Glutamatergic neuron (in vitro differentiated cells): ENCODE data around the gene SASH1. TPM values are rescaled to one million over a fixed set of nuclear protein-coding genes. Genes with fewer than 3 reads are reported as not detected.
"Not testable (repeated sequence)": the region's sequence is repeated elsewhere in the genome, so short reads cannot be mapped to it uniquely, and the experiment has no call there.

Source experiments
- DNase-seq: peaks from one replicate; pipeline ENCODE4 v3.0.0; 2022
- H3K27ac Mint-ChIP-seq: one replicate; pipeline ENCODE4 v1.8.0; 2020; ENCODE audit warnings: mild to moderate bottlenecking, mixed read lengths, inconsistent platforms; ENCODE audit not compliant: unreplicated experiment
- H3K27me3 Mint-ChIP-seq: one replicate; pipeline ENCODE4 v1.8.0; 2020; ENCODE audit warnings: mild to moderate bottlenecking, moderate library complexity, mixed read lengths, inconsistent platforms; ENCODE audit not compliant: unreplicated experiment
- H3K36me3 Mint-ChIP-seq: one replicate; pipeline ENCODE4 v1.8.0; 2020; ENCODE audit warnings: mild to moderate bottlenecking, mixed read lengths, inconsistent platforms; ENCODE audit not compliant: unreplicated experiment
- H3K4me1 Mint-ChIP-seq: one replicate; pipeline ENCODE4 v1.8.0; 2020; ENCODE audit warnings: mild to moderate bottlenecking, low read depth, mixed read lengths, inconsistent platforms; ENCODE audit not compliant: unreplicated experiment
- H3K4me3 Mint-ChIP-seq: one replicate; pipeline ENCODE4 v1.8.0; 2020; ENCODE audit warnings: mild to moderate bottlenecking, mixed read lengths, inconsistent platforms; ENCODE audit not compliant: unreplicated experiment
- H3K9me3 Mint-ChIP-seq: one replicate; pipeline ENCODE4 v1.8.0; 2020; ENCODE audit warnings: mild to moderate bottlenecking, moderate library complexity, mixed read lengths, inconsistent platforms; ENCODE audit not compliant: unreplicated experiment
- total RNA-seq: library from RNA; stranded (reverse); fragmentation: NEBNext Ultra II Directional; extraction: Animal tissue kit (Norgen Biotek cat#: 25700); gene quantifications from one replicate; pipeline ENCODE4 v1.2.1, GENCODE V29; 2021; ENCODE audit not compliant: unreplicated experiment
- TF ChIP-seq, protein P1 (sequence below): fragments of 200-600 bp; sonication (generic); IDR thresholded peaks from one replicate; pipeline ENCODE4 v1.5.0; 2021; ENCODE audit not compliant: partially characterized antibody, unreplicated experiment

The SASH1 gene
- total RNA-seq, 1 donor from 2014 or later, result 5.0 TPM

DNA sequence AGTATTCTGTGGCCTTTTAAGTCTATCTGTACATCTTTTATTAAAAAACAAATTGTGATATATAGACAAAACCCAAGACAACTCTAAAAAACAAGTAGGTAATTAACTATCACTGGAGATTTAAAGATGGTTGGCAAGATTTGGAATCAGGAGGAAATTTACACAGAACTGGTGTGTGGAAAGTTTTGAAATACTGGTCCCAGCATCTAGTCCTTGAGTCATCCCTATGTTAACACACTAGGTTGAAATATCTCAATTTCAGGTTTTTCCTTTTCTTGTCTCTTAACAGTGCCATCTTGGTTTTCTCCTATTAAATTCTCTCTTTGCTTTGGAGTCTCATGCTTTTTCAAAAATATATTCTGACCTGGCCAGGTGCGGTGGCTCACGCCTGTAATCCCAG, 27.5 kb downstream of the SASH1 start:
- no peak overlapping the region for H3K4me3 Mint-ChIP-seq
- TF ChIP-seq, protein P1, sequence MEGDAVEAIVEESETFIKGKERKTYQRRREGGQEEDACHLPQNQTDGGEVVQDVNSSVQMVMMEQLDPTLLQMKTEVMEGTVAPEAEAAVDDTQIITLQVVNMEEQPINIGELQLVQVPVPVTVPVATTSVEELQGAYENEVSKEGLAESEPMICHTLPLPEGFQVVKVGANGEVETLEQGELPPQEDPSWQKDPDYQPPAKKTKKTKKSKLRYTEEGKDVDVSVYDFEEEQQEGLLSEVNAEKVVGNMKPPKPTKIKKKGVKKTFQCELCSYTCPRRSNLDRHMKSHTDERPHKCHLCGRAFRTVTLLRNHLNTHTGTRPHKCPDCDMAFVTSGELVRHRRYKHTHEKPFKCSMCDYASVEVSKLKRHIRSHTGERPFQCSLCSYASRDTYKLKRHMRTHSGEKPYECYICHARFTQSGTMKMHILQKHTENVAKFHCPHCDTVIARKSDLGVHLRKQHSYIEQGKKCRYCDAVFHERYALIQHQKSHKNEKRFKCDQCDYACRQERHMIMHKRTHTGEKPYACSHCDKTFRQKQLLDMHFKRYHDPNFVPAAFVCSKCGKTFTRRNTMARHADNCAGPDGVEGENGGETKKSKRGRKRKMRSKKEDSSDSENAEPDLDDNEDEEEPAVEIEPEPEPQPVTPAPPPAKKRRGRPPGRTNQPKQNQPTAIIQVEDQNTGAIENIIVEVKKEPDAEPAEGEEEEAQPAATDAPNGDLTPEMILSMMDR, result no peak
- no peak overlapping the region for H3K27ac Mint-ChIP-seq
- H3K4me1 Mint-ChIP-seq, result peaks cover 4% of the 10 kb centered on the region
- H3K27me3 Mint-ChIP-seq, result peaks cover 3% of the 10 kb centered on the region
- DNase-seq, result no peak
- no peaks in the 10 kb centered on the region for H3K36me3 Mint-ChIP-seq
- H3K9me3 Mint-ChIP-seq, result peaks cover 1% of the 10 kb centered on the region

DNA sequence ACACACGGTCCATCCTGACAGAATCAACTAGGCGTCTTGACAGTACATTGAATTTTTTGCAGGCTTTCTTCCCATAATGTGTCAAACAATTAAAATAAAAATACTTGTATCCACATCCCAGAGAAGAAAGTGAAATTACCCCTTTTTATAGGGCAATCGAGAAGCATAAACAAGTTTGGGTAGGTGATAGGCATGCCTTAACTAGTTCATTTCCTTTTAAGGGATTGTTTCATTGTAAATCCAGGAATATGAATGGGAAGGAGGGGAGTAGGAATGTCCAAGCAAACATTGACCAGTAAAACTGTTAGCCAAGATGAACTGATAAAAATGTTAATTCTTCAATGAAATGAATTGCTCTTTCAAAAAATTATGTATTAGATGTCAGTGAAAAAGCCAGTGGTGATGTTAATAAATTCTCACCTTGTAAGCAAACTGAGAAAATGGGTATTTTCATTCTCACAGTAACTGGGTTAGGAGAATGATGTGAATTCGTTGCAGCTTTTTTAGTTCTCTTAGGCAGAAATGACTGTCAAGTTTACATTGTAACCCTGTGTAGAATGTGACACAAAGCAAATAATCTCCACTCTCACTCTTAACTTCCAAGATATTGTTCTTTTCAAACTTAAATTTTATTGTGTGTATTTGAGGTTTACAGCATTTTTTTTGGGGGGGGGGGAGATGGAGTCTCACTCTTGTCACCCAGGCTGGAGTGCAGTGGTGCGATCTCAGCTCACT, 31.6 kb downstream of the SASH1 start:
- H3K27me3 Mint-ChIP-seq, result peaks cover 2% of the 10 kb centered on the region
- H3K4me3 Mint-ChIP-seq, result no peak overlapping the region
- no peak for DNase-seq
- peaks cover 1% of the 10 kb centered on the region for H3K9me3 Mint-ChIP-seq
- peaks cover 2% of the 10 kb centered on the region for H3K4me1 Mint-ChIP-seq
- TF ChIP-seq, protein P1, result no peak
- H3K36me3 Mint-ChIP-seq, result no peaks in the 10 kb centered on the region
- no peak overlapping the region for H3K27ac Mint-ChIP-seq

DNA sequence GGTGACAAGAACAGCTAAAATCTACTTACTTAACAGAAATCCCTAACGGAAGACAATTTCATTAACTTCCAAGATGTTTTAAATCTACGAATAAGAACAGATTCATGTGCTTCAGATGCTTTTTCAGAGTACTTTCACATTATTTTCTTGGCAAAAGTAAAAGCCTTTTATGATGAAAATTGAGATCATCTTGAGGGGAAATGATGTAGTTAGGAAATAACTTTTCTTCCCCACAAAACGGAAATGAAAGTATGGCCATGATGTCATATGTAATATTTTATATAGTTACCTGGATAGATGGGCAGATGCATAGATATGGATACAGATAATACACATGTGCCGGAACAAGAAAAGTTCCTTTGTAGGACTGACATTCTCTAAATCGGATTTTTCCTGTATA, 32.8 kb downstream of the SASH1 start:
- Mint-ChIP-seq H3K4me3 (no peak overlapping the region), H3K9me3 (peaks cover under 1% of the 10 kb centered on the region), H3K27ac (no peak overlapping the region), H3K4me1 (peaks cover 4% of the 10 kb centered on the region), H3K36me3 (no peaks in the 10 kb centered on the region), H3K27me3 (peaks cover 2% of the 10 kb centered on the region)
- TF ChIP-seq, protein P1, result no peak
- no peak for DNase-seq

DNA sequence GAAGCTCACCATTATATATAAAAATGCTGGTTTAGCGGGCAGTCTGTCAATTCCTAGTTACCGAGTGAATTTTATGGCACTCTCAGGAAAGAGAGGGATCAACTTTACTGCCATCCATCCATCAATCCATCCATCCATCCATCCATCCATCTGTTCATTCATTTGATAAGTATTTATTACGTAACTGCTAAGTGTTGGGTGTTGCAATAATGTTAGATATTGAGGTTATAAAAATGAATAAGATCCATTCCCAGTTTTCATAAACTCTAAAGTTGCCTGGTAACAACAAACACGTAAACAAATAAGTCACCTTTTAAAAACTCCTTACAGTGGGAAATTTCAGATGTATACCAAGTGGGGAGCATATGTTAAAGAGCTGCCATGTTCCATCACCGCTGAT, 36.8 kb downstream of the SASH1 start:
- H3K4me1 Mint-ChIP-seq, result peaks cover 9% of the 10 kb centered on the region
- no peaks in the 10 kb centered on the region for H3K36me3 Mint-ChIP-seq
- TF ChIP-seq, protein P1, result no peak
- no peak overlapping the region for H3K4me3 Mint-ChIP-seq
- no peak overlapping the region for H3K27ac Mint-ChIP-seq
- no peak for DNase-seq
- H3K27me3 Mint-ChIP-seq, result peaks cover 4% of the 10 kb centered on the region
- no peaks in the 10 kb centered on the region for H3K9me3 Mint-ChIP-seq

DNA sequence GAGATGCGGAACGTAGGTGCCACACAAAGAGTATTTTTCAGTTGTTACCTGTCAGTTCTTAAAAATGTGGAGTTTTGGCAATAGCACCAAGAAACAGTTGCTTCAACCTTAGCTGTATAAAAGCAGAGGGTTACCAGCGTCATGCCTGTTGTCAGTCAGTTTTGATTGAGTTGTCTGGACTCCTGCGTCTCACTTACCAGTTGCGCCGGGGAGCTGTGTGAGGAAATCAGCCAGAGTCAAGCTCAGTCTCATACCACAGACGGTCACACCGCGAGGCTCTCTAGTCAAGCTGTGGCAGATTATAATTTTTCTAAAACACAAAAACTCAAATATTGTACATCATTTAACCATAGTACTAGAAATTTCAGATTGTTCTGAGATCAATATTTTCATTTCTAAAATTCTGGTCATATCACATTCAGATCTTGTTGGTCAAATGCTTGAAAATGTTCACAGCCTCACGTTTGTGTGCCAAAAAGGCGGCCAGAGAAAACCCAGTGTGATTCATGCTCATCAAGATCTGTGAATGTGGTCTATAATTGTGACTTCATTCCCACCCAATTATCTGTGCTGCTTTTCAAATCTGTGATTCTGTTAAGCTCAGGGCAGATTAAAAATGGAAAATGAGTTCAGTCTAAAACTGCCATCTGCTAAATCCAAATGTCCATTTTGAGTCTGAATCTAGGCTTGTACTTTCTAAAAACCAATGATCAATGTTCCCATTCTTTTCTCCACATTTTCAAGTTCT, 37.5 kb downstream of the SASH1 start:
- Mint-ChIP-seq H3K36me3 (no peaks in the 10 kb centered on the region), H3K27ac (no peak overlapping the region), H3K9me3 (no peaks in the 10 kb centered on the region), H3K4me1 (peaks cover 9% of the 10 kb centered on the region), H3K27me3 (peaks cover 4% of the 10 kb centered on the region), H3K4me3 (no peak overlapping the region)
- TF ChIP-seq, protein P1, result no peak
- no peak for DNase-seq

DNA sequence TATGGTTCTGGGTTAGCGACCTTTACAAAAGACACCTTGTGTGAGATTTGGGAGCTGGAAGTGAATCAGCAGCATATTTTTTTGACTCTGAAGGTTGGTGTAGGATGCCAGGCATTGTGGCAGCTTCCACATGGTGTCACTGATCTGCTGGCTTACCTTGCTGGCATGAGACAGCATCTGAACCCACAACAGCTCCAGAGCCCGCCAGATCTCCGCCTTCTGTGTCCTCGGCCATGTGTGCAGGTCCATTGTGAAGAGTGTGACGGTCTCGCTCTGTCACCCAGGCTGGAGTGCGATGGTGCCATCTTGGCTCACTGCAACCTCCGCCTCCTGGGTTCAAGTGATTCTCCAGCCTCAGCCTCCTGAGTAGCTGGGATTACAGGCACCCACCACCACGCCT, 39.4 kb downstream of the SASH1 start:
- not testable (repeated sequence) for H3K36me3 Mint-ChIP-seq, H3K4me1 Mint-ChIP-seq, H3K4me3 Mint-ChIP-seq

More for the DNA sequence above, 39.4 kb downstream of the SASH1 start:
- DNase-seq, H3K27me3 Mint-ChIP-seq, H3K27ac Mint-ChIP-seq, H3K9me3 Mint-ChIP-seq: not testable (repeated sequence)
